Right lobe of liver (tissue), 6 donors: Measurements from ENCODE around the gene PADI6. TPM values are rescaled to one million over a fixed set of nuclear protein-coding genes. Genes with fewer than 3 reads are reported as not detected.

ENCODE experiments used
- ATAC-seq, 4 donors: fragments of 200-7000 bp; cut with Tn5 transposase; one replicate each; pipeline ENCODE4 v1.9.1; 2020; ENCODE audit warnings: mild to moderate bottlenecking in 4 of 4, moderate library complexity in 4 of 4
- DNase-seq, 3 donors: peaks; one replicate each; pipeline ENCODE4 v3.0.0-alpha.2; 2020
- H3K27ac ChIP-seq, 3 donors: fragments of 200-600 bp; one replicate each; pipeline ENCODE4 v1.8.0; 2022
- H3K27me3 ChIP-seq, 2 donors: fragments of 200-600 bp; one replicate each; pipeline ENCODE4 v1.8.0; 2022
- H3K36me3 ChIP-seq, 4 donors: fragments of 200-600 bp; sonication (generic) in 1 of 4; one replicate each; pipeline versions ENCODE4 v1.5.1 to v1.8.0; 2017 to 2022; ENCODE audit warnings: control low read depth in 1 of 4
- H3K4me1 ChIP-seq, 4 donors: fragments of 200-600 bp; sonication (generic) in 1 of 4; one replicate each; pipeline versions ENCODE4 v1.5.1 to v1.8.0; 2017 to 2022; ENCODE audit warnings: control low read depth in 1 of 4
- H3K4me3 ChIP-seq, 3 donors: fragments of 200-600 bp; one replicate each; pipeline ENCODE4 v1.8.0; 2022
- H3K9me3 ChIP-seq, 4 donors: fragments of 200-600 bp; sonication (generic) in 1 of 4; one replicate each; pipeline versions ENCODE4 v1.5.1 to v1.8.0; 2017 to 2022; ENCODE audit warnings: control low read depth in 1 of 4
- CTCF ChIP-seq, 4 donors: fragments of 200-600 bp in 3 of 4; fragments of 450-650 bp in 1 of 4; IDR thresholded peaks; one replicate each; pipeline versions ENCODE4 v1.5.1 to v1.8.0; 2016 to 2022; ENCODE audit warnings: antibody characterized with exemption in 4 of 4, mild to moderate bottlenecking in 2 of 4
- POLR2A ChIP-seq: fragments of 450-650 bp; IDR thresholded peaks from one replicate; pipeline ENCODE4 v1.6.1; 2017; ENCODE audit warnings: antibody characterized with exemption, mild to moderate bottlenecking
- WGBS: methylation state at CpG from one replicate; pipeline ENCODE4 v1.1.6; 2018; ENCODE audit warnings: low coverage, low lambda C conversion rate; ENCODE audit not compliant: insufficient coverage; ENCODE audit errors: missing lambda C conversion rate; 5-methylcytosine and 5-hydroxymethylcytosine counted together
- intact Hi-C, 2 donors: fragments of 100-400 bp; cut with DNase I; formaldehyde crosslinking; loops; one replicate each; pipeline versions ENCODE4 v1.11.2 to v1.14.1; 2022
- total RNA-seq, 6 experiments: library from RNA; depleted of rRNA in 2 of 6; stranded (reverse); fragments of >200 nt in 2 of 6; fragmentation: NEBNext Ultra II Directional in 3 of 6; extraction: Animal tissue kit (Norgen Biotek cat#: 25700) in 3 of 6; gene quantifications; one replicate each; pipeline versions ENCODE4 v1.1.0 to v1.2.4, GENCODE V29; 2016 to 2023
- donor health status: DM: no; HTN: yes; CAD: no.
- donor health status: DM: no; HTN: no; CAD: no.
- donor health status: DM: no; HTN: no; CAD: no.
- donor health status: DM: no; HTN: yes; CAD: no.
- donor health status: DM: no; HTN: yes; CAD: no.

The PADI6 gene
- total RNA-seq, 6 experiments from 2014 or later: not detected

GRCh38 chr1:17350083-17350482, 21.9 kb upstream of the PADI6 start:
- no CpG with 5 or more reads among the region's 8 CpGs for WGBS
- TF ChIP-seq CTCF (IDR thresholded peaks at IDR 0.05): no peak

GRCh38 chr1:17350928-17351446, 21.0 kb upstream of the PADI6 start:
- Histone ChIP-seq H3K27me3 (no peaks in the 10 kb centered on the region), H3K4me1 (no peaks in the 10 kb centered on the region), H3K36me3 (no peaks in the 10 kb centered on the region), H3K4me3 (no peak overlapping the region), H3K9me3 (no peaks in the 10 kb centered on the region), H3K27ac (no peak overlapping the region)
- no peak for TF ChIP-seq POLR2A
- TF ChIP-seq CTCF (IDR thresholded peaks at IDR 0.05): no peak
- 55% methylated on average over 5 of the region's 7 CpGs for WGBS
- intact Hi-C loops: no loop called here
- DNase-seq (no peak), ATAC-seq (no peak)

More at GRCh38 chr1:17350083-17350482, 21.9 kb upstream of the PADI6 start:
- Histone ChIP-seq H3K27me3 (no peaks in the 10 kb centered on the region), H3K9me3 (no peaks in the 10 kb centered on the region), H3K4me1 (no peaks in the 10 kb centered on the region), H3K27ac (no peak overlapping the region), H3K4me3 (no peak overlapping the region), H3K36me3 (no peaks in the 10 kb centered on the region)
- intact Hi-C loops: no loop called here
- ATAC-seq: no peak
- DNase-seq: no peak

- no peak for ATAC-seq
- intact Hi-C loops: no loop called here
- DNase-seq: no peak
- 76% methylated on average over 6 of the region's 8 CpGs for whole genome bisulfite sequencing
- Histone ChIP-seq H3K4me1 (no peaks in the 10 kb centered on the region), H3K27me3 (no peaks in the 10 kb centered on the region), H3K9me3 (no peaks in the 10 kb centered on the region), H3K4me3 (no peak overlapping the region), H3K36me3 (no peaks in the 10 kb centered on the region), H3K27ac (no peak overlapping the region)
- no peak for TF ChIP-seq POLR2A
- no peak for TF ChIP-seq CTCF (IDR thresholded peaks at IDR 0.05)
Observed at GRCh38 chr1:17351598-17352324, 20.2 kb upstream of the PADI6 start.

GRCh38 chr1:17352419-17352909, 19.5 kb upstream of the PADI6 start:
- TF ChIP-seq CTCF (IDR thresholded peaks at IDR 0.05) (no peak), POLR2A (no peak)
- intact Hi-C loops: no loop called here
- ATAC-seq (no peak), DNase-seq (no peak)
- no peaks in the 10 kb centered on the region for H3K27me3 ChIP-seq
- no peaks in the 10 kb centered on the region for H3K9me3 ChIP-seq
- H3K27ac ChIP-seq: no peak overlapping the region
- no peaks in the 10 kb centered on the region for H3K36me3 ChIP-seq
- no peaks in the 10 kb centered on the region for H3K4me1 ChIP-seq
- no peak overlapping the region for H3K4me3 ChIP-seq
- 40% methylated on average over 8 of the region's 8 CpGs for WGBS
